ENCODE results near the gene USP40. TPM values are rescaled to one million over a fixed set of nuclear protein-coding genes. Genes with fewer than 3 reads are reported as not detected.

USP40 gene
- total RNA-seq, 1 experiment from 2014 or later = 34.9 TPM

DNA sequence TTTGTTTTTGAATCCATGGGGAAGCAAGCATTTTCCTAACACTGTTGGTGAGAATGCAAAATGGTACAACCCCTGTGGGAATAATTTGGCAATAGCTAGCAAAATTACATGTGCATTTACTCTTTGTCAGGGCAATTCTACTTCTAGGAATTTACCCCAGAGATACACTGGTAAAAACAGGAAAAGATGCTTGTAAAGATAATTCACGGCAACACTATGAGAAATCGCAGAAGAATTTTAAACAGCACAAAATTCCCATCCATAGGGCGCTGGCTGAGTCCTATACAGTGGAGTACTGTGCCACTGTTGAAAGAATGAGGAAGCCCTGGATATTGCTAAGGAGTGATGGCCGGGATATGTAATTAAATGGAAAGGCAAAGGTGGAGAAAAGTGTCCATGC, 136.5 kb downstream of the USP40 start:
- no peak for DNase-seq (ENCODE audit: low read depth, low spot score)
- Histone ChIP-seq H3K4me2 (ENCODE audit: low read length) (no peak overlapping the region), H3K9me2 (ENCODE audit: insufficient read depth) (no peaks in the 10 kb centered on the region), H3K9ac (ENCODE audit: low read length) (no peak overlapping the region), H3K27me3 (ENCODE audit: insufficient read depth, low read length) (no peaks in the 10 kb centered on the region), H2AFZ (ENCODE audit: low read depth, low read length, poor library complexity, severe bottlenecking) (no peak overlapping the region), H3K4me1 (ENCODE audit: control insufficient read depth in 1 of 2, insufficient read depth in 2 of 2, low read length in 2 of 2) (peaks cover 12 to 31% of the 10 kb centered on the region in 2 experiments), H4K20me1 (ENCODE audit: insufficient read depth) (peaks cover 7% of the 10 kb centered on the region; the same call in 1 of the 2 replicates), H3K79me2 (ENCODE audit: insufficient read depth, low read length) (peaks cover 85% of the 10 kb centered on the region), H3K9me3 (ENCODE audit: control insufficient read depth in 1 of 2, insufficient read depth in 1 of 2, low read depth in 1 of 2, low read length in 2 of 2) (no peaks in the 10 kb centered on the region), H3K27ac (ENCODE audit: low read depth, low read length) (no peak overlapping the region), H3K4me3 (replicated peaks in 1 of 2; ENCODE audit: low read depth in 1 of 2, low read length in 2 of 2) (no peak overlapping the region), H3K36me3 (ENCODE audit: control insufficient read depth in 1 of 2, insufficient read depth in 2 of 2, low read length in 2 of 2) (peaks cover 0 to 6% of the 10 kb centered on the region in 2 experiments; a peak in 1 of 4 replicates)
- CTCF ChIA-PET = no interaction called here
- TF ChIP-seq ZFX (IDR thresholded peaks at IDR 0.05) (no peak), ATF3 (IDR thresholded peaks at IDR 0.05) (no peak), EZH2phosphoT487 (IDR thresholded peaks at IDR 0.05; ENCODE audit: borderline replicate concordance) (no peak), CEBPB (IDR thresholded peaks at IDR 0.05; ENCODE audit: low read depth) (no peak), SP1 (IDR thresholded peaks at IDR 0.05; ENCODE audit: low read depth) (no peak)
- no peak for ATAC-seq
- intact Hi-C loops (cut with micrococcal nuclease) = no loop called here
- POLR2A ChIA-PET = no interaction called here
- no TSS peak for BruUV-seq (replicated peaks)
- RAD21 ChIA-PET (ENCODE audit: low non-redundant PET in 1 of 2, low total read pairs in 2 of 2, uncharacterized antibody in 2 of 2, unreplicated experiment in 2 of 2) = no interaction called here

GRCh38 chr2:233429175-233429897, 137.2 kb downstream of the USP40 start:
- Histone ChIP-seq H3K79me2 (ENCODE audit: insufficient read depth, low read length) (peaks cover 85% of the 10 kb centered on the region), H2AFZ (ENCODE audit: low read depth, low read length, poor library complexity, severe bottlenecking) (no peak overlapping the region), H3K9me3 (ENCODE audit: control insufficient read depth in 1 of 2, insufficient read depth in 1 of 2, low read depth in 1 of 2, low read length in 2 of 2) (no peaks in the 10 kb centered on the region), H3K27me3 (ENCODE audit: insufficient read depth, low read length) (no peaks in the 10 kb centered on the region), H3K9ac (ENCODE audit: low read length) (no peak overlapping the region), H3K27ac (ENCODE audit: low read depth, low read length) (no peak overlapping the region), H4K20me1 (ENCODE audit: insufficient read depth) (peaks cover 7% of the 10 kb centered on the region; the same call in 1 of the 2 replicates), H3K4me1 (ENCODE audit: control insufficient read depth in 1 of 2, insufficient read depth in 2 of 2, low read length in 2 of 2) (peaks cover 12 to 37% of the 10 kb centered on the region in 2 experiments), H3K9me2 (ENCODE audit: insufficient read depth) (no peaks in the 10 kb centered on the region), H3K4me3 (replicated peaks in 1 of 2; ENCODE audit: low read depth in 1 of 2, low read length in 2 of 2) (no peak overlapping the region), H3K36me3 (ENCODE audit: control insufficient read depth in 1 of 2, insufficient read depth in 2 of 2, low read length in 2 of 2) (peaks cover 0 to under 1% of the 10 kb centered on the region in 2 experiments; a peak in 1 of 4 replicates), H3K4me2 (ENCODE audit: low read length) (no peak overlapping the region)
- ATAC-seq = no peak
- ChIA-PET POLR2A (no interaction called here), CTCF (no interaction called here), RAD21 (ENCODE audit: low non-redundant PET in 1 of 2, low total read pairs in 2 of 2, uncharacterized antibody in 2 of 2, unreplicated experiment in 2 of 2) (no interaction called here)
- DNase-seq (ENCODE audit: low read depth, low spot score) = no peak
- BruUV-seq (replicated peaks) = no TSS peak
- TF ChIP-seq SIN3A (IDR thresholded peaks at IDR 0.05; ENCODE audit: low read depth) (no peak), ATF3 (IDR thresholded peaks at IDR 0.05) (no peak)
- intact Hi-C loops (cut with micrococcal nuclease) = no loop called here

Data from HCT116 (cell line).